Inflammatory macrophage (primary cell): ENCODE results near the gene PDLIM1.

Source experiments
- DNase-seq, 2 donors: peaks; one replicate each; pipeline ENCODE4 v3.0.0-alpha.2; 2020 to 2022

The PDLIM1 gene

DNA sequence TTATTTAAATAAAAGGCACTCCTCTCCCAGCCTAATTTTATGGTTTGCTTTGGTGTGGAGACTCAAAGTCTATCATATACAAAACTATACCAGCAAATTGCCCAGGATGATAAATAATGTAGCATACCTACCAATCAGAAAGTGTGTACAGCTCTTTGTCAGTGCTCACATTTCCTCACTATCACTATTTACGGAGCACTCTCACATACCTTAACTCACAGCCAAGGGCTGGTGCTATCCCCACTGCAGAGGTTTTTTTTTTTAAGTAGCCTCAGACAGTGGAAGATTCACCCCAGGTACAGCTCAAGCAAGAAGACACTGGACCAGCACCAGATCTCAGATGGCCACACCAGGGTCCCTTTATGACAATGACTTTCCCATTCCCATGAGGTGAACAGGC, 2.5 kb downstream of the PDLIM1 start:
- DNase-seq: no peak

- DNase-seq: no peak
Observed at GRCh38 chr10:95287281-95287680, 3.5 kb downstream of the PDLIM1 start.

DNA sequence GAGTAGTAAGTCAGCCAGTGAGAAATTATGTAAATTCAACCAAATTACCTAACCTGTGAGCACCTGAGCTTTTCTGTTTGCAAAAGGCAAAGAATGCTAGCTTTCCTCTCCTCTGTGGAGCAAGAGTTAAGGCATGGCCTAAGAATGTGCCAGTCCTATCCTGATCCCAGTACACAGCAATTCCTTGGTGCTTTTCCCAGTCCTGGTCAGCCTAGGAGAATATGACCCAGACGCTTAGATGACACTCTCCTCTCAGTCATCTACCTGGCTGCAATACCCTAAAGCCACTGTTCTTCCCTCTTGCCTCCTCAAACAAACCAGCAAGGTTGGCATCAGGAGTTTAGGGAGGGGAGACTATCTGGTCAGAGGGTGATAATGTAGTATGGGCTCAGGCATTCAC, 4.1 kb downstream of the PDLIM1 start:
- no peak for DNase-seq

GRCh38 chr10:95285556-95285955, 5.2 kb downstream of the PDLIM1 start:
- DNase-seq: no peak

GRCh38 chr10:95284807-95285206, 6.0 kb downstream of the PDLIM1 start:
- DNase-seq: no peak

- DNase-seq: no peak
Observed at GRCh38 chr10:95282107-95282506, 8.7 kb downstream of the PDLIM1 start.

DNA sequence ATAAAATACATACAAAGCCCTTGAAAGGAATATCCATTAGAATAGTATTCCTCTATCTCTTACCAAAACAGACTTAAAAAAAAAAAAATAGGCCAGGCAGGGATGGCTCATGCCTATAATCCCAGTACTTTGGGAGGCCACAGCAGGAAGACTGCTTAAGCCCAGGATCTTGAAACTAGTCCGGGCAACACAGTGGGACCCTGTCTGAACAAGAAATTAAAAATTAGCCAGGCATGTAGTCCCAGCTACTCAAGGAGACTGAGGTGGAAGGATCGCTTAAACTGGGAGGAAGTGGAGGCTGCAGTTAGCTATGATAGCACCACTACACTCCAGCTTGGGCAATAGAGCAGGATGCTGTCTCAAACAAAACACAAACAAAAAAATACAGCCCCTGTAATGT, 9.6 kb downstream of the PDLIM1 start:
- DNase-seq: no peak

- DNase-seq: no peak
Observed at GRCh38 chr10:95280637-95281036, 10.2 kb downstream of the PDLIM1 start.

GRCh38 chr10:95279042-95279820, 11.6 kb downstream of the PDLIM1 start:
- DNase-seq: no peak

DNA sequence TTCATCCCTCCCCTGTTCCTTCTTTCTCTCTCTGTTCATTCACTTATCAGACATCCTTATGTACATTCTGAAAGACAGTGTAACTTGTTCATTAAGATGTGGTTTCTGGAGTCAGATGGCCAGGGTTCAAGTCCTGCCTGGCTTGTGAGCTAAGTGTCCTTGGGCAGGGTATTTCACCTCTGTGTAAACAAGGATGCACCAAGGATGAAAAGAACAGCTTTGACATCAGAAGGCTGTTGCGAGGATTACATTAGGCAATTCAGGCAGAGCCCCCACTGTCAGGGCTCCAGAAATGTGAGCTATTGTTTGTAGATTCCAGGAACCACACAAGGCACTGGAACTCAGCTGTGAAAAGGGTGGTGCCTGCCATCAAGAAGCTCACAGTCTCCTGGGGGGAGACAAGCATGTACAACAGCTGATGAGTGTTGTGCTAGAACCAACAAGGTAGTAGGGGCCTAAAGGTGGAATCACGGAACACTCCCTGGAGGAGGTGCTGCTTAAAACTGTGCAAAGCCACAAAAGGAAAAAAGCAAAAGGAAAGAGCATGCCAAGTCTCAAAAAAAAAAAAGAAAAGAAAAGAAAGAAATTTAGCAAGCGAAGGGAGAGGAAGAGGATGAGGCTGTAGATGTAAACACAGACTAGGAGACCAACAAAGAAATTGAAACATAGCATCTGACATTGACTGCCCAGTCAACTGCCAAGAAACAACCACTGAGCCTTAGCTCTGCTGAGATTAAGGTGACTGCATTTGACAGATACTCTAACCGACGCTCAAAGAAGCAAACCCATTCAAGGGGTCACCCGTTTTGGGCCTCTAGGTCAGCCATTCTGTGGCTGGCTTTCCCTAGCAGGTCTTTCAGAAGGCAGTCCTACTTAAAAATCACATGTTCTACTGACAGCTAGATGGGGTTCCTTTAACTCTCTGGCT, 12.5 kb downstream of the PDLIM1 start:
- DNase-seq: no peak

DNA sequence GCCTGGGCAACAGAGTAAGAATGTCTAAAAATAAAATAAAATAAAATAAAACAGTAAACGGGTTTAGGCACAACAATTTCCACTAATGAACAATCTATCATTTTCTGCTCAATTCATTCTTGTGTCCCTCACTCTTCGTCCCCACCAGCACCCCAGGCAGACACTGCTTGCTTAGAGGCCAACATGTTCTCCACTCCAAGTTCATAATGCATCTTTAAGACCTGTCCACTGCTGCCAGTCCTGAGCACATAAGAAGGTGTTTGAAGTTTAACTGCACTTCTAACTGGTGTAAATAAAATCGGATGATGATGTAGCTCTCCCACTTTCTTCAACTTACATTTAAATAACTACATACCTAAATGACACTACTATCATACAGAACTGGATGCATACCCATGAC, 13.2 kb downstream of the PDLIM1 start:
- no peak for DNase-seq

DNA sequence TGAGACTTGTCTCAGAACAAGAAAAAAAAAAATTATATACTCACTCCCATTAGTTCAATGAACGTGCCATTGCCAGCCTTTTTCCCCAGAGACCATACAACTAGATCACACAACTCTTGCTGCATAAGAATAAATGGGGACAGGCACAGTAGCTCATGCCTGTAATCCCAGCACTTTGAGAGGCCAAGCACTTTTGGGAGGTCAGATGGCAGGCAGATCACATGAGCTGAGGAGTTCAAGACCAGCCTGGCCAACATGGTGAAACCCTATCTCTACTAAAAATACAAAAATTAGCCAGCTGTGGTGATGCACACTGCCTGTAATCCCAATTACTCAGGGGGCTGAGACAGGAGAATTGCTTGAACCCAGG, 13.6 kb downstream of the PDLIM1 start:
- DNase-seq: no peak

GRCh38 chr10:95276367-95277200, 14.2 kb downstream of the PDLIM1 start:
- peak in 1 of 2 donors; percentile 7 for DNase-seq

DNA sequence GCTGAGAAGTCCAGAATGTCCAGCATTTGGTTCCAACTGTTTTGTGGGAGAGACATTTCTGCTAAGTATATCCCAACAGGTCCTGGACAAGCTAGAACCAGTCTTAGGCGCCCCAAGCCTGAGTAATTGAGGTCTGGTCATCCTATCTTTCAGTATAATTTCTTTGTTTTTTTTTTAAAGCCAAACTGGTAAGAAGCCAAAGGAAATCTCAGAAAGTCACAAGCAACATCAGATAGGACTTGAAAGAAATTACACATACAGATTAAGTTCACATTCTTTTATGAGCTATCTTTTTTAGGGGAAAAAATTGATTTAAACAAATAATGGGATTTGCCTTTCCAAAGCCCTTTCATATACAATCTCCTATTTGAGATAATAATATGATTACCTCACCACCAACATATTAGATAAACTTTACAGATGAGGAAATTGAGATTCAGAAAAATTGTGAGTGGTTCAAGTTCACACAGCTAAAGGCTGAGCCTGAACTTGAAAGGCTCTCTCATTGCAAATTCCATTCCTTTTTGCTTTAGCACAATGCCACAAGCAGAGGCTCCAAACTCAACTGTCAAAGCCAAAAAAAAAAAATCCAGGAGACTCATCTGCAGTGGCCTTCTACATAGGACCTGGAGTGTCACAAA, 15.0 kb downstream of the PDLIM1 start:
- no peak for DNase-seq

GRCh38 chr10:95273393-95274312, 17.1 kb downstream of the PDLIM1 start:
- no peak for DNase-seq

DNA sequence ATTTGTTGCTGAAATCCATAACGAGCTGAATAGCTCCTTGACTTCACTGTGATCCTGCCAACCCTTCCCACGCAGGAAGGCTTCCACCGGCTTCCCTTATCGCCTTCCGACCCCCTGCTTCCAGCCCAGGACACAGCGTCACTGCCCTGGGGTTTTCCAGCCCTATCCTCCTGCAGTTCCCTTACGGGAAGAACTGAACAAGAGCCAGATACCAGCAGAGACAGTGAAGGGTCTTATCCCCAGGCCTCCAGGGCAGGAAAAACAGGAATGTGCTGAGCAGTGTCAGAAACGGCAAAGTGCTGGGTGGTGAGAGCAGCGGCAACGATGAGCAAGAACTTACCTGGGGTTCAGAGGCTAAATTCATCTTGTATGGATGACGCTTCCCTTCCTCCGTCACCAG, 22.4 kb downstream of the PDLIM1 start:
- DNase-seq: no peak

- no peak for DNase-seq
Observed at GRCh38 chr10:95267251-95267650, 23.6 kb downstream of the PDLIM1 start.

- DNase-seq: peak; percentile 75 to 90
Observed at GRCh38 chr10:95266674-95267095, 24.1 kb downstream of the PDLIM1 start.

DNA sequence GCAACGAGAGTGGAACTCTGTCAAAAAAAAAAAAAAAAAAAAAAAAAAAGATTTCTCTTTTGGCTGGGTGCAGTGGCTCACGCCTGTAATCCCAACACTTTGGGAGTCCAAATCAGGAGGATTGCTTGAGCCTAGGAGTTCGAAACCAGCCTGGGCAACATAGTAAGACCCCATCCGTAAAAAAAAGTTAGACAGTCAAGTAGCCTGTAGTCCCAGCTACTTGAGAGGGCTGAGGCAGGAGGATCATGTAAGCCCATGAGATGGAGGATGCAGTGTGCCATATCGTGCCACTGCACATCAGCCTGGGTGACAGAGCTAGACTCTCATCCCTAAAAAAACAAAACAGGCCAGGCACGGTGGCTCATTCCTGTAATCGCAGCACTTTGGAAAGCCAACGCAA, 25.2 kb downstream of the PDLIM1 start:
- no peak for DNase-seq

GRCh38 chr10:95264227-95265051, 26.4 kb downstream of the PDLIM1 start:
- DNase-seq: no peak
